HTR-8/SVneo (cell line): ENCODE data around the gene TREM2.
"Not testable (repeated sequence)": the region's sequence is repeated elsewhere in the genome, so short reads cannot be mapped to it uniquely, and the experiment has no call there.

Source experiments
- DNase-seq: peaks from one replicate; pipeline ENCODE4 v3.0.0; 2011; ENCODE audit warnings: low spot score, mixed read lengths; ENCODE audit not compliant: insufficient read length
- FAIRE-seq: peaks from 2 replicates; lab custom pipeline; 2011; peaks lifted over from hg19 to GRCh38; lab: Jason Lieb, UNC

TREM2 gene

DNA sequence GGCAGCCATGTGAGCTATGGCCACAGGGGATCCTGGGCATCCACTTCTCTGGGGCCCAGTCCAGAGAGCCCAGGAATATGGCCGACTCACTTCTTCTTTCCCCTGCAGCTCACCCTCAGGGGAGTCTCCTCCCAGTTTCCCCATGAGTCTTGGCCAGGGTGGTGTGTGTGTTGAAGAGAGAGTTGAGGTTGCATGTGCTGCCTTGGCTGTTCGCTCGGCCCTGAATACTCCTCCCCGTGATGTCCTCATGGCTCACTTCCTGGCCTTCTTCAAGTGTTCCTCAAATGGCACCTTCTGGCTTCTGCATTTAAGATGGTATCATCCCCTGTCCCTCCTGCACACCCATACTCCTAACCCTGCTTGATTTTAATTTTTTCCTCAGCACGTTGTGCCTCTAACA, 5.6 kb downstream of the TREM2 start:
- FAIRE-seq (no peak), DNase-seq (no peak)

DNA sequence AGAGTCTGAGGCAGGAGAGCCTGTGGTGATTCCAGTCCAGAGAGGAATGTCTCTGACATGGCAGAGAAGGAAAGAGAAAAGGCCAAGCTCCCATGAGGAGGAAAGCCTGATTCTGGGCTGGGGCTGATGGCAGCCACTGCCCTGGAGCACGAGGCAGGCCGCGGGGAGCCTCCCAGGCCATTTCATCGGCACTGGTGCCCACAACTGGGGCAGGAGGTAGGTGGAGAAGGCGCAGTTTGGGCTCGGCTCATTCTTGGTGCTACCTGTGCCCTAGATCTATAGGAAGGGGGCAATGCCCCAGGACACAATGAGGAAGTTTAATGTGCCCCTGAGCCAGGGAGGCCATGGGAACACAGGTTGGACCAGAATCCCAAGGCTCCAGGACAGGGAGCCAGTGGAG, 6.1 kb downstream of the TREM2 start:
- FAIRE-seq = no peak
- DNase-seq = no peak

DNA sequence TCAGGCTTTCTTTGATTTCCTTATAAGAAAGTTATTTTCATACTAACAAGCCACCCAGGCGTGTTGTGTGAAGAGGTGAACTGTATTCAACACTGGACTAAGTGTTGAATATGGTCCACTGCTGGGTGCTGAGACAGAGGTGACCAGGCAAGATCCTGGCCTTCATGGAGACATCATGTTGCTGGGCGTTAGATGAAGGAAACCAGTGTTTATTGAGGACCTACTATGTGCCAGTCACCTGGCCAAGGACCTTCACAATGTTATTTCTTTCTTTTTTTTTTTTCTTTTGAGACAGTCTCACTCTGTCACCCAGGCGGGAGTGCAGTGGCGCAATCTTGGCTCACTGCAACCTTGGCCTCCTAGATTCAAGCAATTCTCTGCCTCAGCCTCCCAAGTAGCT, 6.9 kb downstream of the TREM2 start:
- FAIRE-seq (no peak), DNase-seq (no peak)

DNA sequence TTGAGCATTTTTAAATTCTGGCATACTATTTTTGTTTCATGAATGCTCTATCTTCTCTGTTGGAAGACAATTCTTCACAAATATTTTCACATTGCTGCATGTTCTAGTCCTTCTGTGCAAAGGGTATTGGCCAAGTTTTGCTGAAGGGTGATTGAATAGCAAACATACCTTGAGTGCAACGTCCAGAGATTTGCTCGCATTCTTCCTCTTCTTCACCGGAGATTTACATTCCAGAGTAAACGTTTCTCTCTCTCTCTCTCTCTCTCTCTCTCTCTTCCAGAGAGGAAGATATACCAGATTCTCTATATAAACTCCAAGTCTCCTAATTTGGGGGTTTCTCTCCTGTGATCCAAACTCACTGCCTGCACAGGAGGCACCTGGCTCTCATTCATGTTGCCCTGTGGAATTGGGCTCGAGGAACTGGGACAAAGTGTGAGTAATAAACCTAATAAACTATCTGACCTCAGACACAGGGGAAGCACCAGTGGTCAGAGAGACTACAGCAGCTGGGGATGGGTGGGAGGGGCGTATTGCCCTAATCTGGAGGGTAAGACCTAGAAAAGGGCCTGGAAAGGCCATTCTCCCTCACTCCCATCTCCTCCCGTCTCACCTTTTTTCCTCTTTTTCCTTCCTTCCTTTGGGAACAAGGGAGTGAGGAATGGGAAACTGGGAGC, 7.6 kb downstream of the TREM2 start:
- DNase-seq (no peak), FAIRE-seq (no peak)

DNA sequence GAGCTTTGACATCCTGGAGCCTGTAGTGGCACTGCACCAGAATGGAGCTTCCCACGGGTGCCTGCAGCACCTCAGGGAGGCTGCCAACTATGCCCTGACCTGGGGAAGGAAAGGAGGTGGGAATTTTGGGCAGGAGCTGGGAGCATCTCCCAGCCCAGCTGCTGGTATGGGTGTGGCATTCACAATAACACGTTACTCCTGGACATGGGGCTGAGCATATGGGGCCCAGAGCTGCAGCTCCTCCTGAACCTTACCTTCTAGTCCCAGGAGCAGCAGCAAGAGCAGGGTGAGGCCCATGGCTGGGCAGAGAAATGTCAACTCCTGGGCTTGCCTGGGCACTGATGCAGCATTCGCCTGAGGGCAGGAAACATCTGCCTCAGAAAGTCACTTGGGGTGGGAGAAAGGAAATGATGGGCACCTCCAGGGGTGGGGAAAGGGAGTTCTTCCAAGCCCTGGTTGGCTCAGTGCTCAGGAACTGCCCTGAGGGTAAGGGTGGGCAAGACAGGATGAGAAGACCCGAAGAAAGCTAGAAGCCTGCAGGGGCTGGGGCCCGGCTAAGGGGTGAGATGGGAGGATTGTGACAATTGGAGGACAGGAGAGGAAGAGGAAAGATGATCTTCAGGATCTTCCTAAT, 8.8 kb downstream of the TREM2 start, which contains the start of gene TREML1:
Gene TREML1 (minus strand): TSS at position 356 of the 634 bp plus-strand sequence. CDS start 59 bp downstream, at position 297.
- DNase-seq = no peak
- FAIRE-seq = no peak

DNA sequence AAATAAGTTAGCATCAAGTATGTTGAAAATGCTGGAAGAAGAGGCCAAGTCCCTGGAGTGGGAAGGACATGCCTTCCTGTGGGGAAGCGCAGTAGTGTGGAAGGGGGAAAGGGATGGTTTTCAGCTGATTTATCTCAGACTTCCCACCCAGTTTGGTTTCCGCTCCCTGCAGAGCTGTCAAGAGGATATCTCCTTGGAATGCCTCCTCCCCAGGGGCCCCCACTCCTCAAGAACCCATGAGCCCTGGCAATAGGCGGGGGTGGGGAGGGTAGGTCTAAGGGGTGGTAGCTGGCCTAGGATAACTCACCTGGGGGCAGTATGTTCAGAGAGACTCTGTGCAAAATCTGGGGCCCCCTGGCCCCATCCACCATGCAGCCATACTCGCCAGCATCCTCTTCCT, 9.5 kb downstream of the TREM2 start:
- FAIRE-seq (no peak), DNase-seq (no peak)

DNA sequence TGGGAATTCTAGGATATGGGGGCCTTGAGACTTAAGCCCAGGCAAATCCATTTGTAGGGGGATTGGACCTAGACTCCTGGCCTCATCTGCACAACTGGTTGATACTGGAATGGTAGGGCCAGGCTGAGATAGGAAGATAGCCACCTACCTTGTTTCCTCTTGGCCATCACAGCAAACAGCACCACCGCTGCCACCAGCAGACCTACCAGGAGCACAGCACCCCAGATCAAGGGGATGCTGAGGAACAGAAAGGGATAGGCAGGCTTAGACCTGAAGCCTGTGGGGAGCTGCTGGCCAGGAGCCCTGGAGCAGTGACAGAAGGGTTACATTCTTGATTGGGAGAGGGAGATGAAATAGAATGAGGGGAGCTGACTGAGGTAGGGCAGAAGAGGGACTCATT, 12.2 kb downstream of the TREM2 start:
- FAIRE-seq (no peak), DNase-seq (no peak)

DNA sequence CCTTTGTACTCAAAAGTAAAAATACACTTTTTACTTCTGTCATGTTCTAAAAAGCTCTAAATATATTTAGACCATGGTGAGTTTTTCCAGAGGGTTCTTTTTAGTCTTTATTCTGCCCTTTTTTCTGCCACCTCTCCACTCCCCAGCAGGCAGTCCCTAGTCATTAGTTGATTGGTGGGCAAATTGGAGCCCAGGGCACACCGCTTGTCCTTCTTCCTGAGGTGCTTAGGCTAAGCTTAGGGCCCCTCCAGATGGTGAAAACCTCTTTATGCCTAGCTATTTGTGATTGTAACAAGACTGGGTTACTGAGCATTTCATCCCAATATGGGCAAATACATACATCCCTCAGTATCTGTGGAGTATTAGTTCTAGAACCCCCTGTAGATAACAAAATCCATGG, 15.0 kb downstream of the TREM2 start:
- no peak for FAIRE-seq
- no peak for DNase-seq

DNA sequence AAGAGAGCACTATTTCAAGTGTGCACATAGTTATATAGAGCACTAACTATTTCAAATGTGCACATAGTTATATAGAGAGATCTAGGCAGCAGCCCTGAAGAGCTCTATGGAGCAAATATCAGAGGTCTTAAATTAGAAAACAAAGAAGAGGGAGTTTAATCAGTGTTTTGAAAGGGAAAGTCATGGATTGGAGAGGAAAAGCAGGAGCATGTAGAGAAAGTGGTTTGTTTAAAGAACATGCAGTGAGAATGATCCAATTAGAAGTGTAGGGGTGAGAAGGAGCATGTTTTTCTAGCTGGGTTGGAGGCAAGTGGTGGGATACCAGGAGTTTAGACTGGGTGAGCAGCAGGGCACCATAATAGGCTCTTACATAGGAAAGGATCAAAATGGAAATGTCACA, 26.0 kb downstream of the TREM2 start:
- FAIRE-seq (no peak), DNase-seq (no peak)

DNA sequence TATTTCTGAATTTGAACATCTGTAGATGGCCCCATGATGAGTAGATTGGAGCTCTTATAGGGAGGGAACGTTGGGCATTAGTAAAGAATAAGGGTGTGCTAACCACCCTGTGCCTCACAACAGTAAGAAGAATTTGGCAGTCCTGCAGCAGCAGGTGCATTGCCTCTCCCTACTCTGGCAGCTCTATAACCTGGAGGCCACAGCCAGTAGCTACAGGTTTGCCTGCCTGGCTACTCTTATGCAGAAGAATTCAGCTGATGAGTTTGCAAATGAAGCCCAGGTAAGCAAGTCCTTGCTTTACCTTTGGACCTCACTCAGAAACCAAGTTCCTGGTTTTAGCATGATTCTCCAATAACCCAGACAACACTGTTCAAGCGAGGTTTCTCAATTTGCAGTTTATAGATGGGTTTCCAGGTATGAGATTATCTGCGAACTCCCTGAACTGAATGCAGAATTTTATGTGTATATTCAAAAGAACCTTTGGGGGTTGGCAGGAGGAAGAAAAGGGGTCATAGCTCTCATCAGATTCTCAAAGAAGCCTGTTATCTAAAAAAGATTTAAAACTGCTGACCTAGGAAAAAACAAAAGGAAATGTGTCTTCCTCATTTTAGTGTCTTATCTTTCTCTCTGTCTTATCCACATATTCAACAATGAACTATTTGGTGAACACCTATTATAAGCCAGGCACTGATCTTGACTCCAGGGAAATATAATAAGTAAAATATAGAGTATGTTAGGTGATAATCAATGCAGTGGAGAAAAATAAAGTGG, 27.7 kb downstream of the TREM2 start:
- DNase-seq = no peak
- FAIRE-seq = no peak

DNA sequence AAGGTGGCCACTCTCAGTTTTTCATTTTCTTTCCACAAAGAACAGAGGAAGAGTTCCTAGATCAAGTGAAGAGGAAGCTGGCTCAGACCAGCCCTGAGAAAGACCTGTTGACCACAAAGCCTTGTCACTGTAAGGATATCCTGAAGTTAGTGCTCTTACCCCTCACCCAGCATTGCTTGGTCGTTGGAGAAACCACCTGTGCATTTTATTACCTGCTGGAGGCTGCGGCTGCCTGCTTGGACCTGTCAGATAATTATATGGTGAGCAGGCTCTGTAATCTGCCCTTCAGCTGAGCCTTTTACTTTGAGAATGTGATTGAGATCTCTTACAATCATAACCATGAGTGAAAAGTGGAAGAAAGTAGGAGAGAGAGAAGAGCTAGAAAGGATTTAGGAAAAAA, 30.7 kb downstream of the TREM2 start:
- FAIRE-seq (no peak), DNase-seq (no peak)

DNA sequence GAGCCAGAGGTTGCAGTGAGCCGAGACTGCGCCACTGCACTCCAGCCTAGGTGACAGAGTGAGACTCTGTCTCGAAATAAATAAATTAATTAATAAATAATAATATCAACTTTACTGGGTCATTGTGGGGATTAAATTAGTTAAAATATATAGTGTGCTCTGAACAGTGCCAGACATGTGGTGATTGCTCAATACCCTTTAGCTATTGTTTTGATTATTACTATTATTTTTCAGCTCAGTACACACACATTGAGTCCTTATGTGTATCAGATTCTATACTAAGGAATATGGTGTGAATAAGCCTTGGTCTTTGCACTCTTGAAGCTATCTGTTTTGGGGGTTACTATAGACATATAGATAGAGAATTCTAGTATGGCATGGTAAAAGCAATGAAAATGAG, 37.6 kb downstream of the TREM2 start:
- DNase-seq (no peak), FAIRE-seq (no peak)

DNA sequence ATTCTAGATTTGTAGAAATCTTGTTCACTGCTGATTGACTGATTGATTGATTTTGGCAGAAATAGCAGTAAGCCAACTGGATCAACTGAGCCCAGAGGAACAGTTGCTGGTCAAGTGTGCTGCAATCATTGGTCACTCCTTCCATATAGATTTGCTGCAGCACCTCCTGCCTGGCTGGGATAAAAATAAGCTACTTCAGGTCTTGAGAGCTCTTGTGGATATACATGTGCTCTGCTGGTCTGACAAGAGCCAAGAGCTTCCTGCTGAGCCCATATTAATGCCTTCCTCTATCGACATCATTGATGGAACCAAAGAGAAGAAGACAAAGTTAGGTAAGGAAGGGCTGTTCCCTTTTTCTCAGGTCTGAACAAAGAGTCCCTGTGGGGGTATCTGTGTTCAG, 40.0 kb downstream of the TREM2 start:
- FAIRE-seq (no peak), DNase-seq (no peak)

DNA sequence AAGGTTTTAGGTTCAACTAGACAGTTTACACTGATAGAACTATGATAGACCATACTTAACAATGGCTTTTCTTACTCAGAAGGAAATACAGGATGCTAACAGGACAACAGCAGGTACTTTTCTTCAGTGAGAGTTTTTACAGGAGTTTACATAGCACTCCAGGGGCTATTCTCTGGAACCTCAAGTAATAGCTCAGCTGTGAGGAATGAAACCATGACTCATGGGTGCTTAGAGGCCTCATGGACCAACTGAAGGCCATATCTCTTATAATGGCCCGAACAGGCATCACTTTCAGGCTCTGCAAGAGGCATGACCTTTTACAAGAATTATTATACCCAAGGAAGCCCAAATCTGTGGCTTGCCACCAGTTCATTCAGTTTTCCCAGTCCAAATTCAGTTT, 40.5 kb downstream of the TREM2 start:
- FAIRE-seq = no peak
- DNase-seq = no peak

DNA sequence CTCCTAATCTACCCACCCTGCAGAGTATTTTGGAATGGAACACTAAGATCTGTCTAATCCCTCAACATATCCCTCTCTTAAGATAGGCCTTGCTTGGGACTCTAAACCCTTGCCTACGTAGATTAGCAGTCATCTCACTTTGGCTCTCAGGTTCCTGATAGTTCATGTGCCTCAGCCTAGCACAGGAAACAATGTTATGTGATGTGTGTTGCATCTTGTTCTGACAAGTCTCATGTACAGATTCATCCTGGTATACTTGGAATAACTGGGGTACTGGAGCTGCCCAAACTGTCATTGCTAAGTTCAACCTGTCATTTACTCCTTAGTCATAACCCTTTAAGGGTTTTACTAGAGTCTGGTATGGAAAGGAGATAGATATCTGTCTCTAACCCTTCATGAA, 42.9 kb downstream of the TREM2 start:
- no peak for FAIRE-seq
- no peak for DNase-seq

DNA sequence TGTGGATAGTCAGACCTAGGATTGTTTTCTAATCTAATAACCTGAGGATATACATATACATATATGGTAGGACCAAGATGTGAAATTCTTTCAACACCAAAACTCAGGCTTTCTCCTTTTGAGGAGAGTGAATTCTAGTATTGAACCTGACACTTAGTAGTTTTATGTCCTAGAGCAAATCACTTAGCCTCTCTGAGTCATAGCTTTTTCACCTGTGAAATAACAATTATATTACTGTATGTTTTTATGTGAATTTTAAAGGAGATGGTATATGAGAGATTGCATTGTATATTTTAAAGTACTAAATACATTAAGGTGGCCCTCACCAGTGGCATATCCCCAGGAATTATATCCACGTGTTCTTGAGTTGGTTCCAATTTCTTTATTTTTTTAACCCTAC, 43.4 kb downstream of the TREM2 start:
- no peak for FAIRE-seq
- no peak for DNase-seq

DNA sequence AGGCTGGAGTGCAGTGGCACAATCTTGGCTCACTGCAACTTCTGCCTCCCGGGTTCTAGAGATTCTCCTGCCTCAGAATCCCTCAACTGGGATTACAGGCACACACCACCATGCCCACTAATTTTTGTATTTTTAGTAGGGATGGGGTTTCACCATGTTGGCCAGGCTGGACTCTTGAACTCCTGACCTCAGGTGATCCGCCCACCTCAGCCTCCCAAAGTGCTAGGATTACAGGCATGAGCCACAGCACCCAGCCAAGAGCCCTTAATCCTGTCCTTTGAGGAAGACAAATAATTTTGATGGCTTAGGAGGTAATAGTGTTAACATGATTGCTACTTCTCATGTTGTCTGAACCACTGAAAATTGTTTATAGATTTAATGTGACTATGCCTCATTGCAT, 47.9 kb downstream of the TREM2 start:
- not testable (repeated sequence) for FAIRE-seq

DNA sequence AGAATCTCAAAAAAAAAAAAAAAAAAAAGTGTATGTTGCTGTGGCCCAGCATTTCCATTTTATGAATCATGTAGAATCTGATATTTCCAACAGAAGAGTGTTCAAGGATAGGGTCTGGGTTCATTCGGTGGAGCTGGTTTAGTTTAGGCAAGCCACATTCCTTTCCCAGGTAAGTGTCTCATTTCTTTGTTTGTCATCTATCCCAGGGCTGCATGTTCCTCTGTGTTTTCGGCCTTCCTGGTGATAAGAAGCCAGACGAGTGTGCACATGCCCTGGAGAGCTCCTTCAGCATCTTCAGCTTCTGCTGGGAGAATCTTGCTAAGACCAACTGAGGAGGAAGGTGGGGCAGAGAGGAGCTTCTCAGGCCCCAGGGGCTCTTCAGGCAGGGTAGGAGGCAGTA, 51.9 kb downstream of the TREM2 start:
- DNase-seq (no peak), FAIRE-seq (no peak)

More for the DNA sequence above, 47.9 kb downstream of the TREM2 start:
- DNase-seq = not testable (repeated sequence)
